GM12875 (cell line): Measurements from ENCODE around the gene JPH4.

Experiments used
- H3K4me3 ChIP-seq: one replicate; pipeline ENCODE4 v1.5.1; 2011; ENCODE audit warnings: low read depth, low read length, control low read depth
- TF ChIP-seq, protein P1 (sequence below): IDR thresholded peaks from 2 replicates; pipeline ENCODE4 v1.5.1; 2011; ENCODE audit warnings: low read depth, mild to moderate bottlenecking, control low read depth, inconsistent platforms, low read length, moderate library complexity, borderline replicate concordance; ENCODE audit not compliant: insufficient read depth

Gene JPH4

DNA sequence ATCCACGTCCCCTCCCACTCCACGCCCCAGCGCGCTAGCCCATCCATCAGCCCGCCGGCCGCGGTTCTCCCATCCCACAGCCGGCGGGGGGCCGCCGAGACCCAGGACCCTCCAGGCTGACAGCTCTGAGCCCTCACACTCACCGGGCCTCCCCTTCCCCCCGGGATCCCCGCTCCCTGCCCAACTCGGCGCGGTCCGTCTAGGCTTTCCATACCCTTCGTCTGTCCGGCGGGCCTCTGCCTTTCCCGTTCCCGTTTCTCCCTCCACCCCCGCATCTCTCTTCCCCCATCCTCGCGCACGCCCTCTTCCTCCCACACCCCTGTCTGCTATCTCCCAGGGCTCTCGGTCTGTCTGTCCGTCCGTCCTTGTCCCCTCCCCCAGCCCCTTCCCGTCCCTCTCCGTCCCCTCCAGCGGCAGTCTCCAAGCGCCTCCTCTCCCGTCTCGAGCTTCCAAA, 27.8 kb downstream of the JPH4 start:
- TF ChIP-seq, protein P1, sequence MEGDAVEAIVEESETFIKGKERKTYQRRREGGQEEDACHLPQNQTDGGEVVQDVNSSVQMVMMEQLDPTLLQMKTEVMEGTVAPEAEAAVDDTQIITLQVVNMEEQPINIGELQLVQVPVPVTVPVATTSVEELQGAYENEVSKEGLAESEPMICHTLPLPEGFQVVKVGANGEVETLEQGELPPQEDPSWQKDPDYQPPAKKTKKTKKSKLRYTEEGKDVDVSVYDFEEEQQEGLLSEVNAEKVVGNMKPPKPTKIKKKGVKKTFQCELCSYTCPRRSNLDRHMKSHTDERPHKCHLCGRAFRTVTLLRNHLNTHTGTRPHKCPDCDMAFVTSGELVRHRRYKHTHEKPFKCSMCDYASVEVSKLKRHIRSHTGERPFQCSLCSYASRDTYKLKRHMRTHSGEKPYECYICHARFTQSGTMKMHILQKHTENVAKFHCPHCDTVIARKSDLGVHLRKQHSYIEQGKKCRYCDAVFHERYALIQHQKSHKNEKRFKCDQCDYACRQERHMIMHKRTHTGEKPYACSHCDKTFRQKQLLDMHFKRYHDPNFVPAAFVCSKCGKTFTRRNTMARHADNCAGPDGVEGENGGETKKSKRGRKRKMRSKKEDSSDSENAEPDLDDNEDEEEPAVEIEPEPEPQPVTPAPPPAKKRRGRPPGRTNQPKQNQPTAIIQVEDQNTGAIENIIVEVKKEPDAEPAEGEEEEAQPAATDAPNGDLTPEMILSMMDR, result no peak
- peak overlapping the region; percentile 52 for H3K4me3 ChIP-seq

DNA sequence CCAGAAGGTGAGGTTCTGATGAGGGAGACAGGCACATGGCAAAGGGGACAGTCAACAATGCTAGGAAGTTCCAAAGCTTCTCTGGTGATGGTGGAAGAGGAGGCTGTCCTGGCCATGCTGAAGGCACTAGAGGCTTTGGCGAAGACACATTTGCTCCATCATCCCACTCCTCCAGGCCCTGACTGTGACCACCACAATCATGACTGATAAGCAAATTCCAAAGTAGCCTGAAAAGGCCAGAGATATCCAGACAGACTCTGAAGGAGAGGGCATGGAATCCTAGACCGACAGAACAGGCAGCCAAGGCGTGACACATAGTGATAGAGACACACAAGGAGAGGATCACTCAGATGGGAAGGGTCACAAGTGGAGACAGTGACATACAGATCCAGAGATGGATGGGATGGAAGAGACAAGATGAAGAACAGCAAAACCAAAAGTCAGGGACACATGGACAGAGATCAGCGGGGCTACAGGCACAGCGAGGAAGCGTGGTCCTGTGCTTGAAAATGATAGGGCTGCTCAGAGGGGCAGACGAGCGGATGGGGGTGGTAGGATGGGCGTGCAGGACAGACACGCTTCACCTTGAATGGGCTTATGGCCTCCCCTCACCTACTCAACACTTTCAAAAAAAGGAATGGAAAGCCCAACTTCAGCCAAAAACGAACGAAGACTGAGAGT, 28.3 kb downstream of the JPH4 start:
- peak overlapping the region; percentile 52 for H3K4me3 ChIP-seq
- TF ChIP-seq, protein P1, result no peak

DNA sequence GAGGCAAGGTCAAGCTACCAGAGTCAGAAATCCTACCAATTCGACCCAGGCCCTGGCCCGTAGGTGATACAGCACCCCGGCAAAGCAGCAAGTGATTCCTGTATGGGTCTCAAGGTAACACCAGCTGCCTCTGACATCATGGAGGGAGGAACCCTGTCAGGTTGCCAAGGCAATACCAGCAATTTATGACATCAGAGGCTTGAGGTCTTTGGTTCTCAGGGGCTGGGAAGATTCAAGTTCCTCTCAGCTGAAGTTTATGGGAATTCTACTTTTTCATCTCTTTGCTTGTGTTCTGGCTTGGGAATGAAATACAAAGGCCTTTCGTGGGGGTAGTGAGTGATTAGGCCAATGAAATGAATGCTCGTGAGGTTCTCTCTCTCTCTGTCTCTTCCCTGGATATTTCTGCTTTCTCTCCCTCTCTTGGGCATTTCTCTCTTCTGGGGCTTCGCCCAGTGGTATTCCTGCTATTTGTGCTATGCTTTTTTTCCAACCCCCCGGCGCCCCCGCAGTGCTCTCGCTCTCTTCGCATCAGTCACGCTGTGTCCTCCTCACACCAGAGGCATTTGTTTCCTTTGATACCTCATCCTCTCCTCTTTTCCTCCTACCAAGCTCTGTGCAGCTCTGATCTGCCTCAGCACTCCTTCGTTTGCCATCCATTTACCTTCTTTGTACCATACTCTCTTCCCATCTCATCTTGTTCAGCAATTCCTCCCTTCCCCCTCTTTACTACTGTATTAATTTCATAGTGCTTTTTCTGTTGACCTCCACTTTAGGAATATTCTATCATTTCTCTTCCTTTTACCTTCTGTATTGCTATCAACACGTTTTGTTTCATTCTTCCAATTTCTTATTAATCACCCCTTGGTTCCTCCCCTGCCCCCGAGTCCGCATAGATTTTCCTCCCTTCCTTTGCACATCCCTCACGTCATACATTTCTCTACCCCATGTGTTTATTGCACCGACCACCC, 30.0 kb downstream of the JPH4 start:
- TF ChIP-seq, protein P1, result no peak
- H3K4me3 ChIP-seq, result no peak overlapping the region

DNA sequence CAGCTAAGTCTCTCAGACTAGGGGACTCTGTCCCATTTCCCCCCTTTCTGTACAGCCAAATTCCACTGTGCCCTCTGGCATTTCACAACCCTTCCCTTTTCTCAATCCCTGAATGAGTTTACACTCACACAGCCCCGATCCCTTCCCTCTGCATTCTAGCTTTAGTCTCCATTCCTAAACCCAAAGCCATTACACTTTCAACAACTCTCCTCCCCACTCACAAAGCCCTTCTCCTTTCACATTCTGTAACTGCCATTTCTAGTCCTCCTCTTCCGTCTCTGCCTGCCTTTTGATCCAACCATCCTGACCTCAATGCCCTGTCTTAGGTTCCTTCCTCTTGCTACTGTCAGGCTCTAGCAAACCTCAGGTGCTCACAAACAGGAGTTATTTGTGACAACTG, 30.7 kb downstream of the JPH4 start:
- no peak overlapping the region for H3K4me3 ChIP-seq
- TF ChIP-seq, protein P1, result no peak

DNA sequence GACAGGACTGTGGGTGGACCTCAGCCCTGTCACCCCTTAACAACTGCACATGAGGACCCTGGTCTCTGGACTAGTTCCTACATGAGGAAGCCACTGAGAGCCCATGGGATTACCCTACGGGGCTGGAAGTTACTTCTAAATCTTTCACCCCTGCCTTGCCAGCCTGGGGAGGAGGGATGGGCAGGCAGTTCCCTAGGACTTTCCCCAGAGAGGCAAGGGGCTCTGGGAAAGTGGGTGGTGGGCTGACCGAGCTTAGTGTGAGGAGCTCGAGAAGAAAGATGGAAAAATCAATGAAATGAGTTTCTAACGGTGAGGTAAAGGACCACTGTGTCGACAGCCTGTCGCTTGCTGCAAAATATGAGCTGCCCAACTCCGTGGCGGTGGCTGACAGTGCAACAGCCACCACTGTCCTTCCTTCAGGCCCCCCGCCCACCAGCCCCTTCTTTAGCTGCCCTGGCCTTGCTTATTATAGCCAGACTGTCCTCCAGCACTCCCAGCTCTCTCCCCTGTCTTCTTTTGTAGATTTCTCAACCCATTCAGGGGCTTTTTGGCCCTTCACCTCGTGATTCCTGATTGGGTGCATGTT, 32.0 kb downstream of the JPH4 start:
- TF ChIP-seq, protein P1, result no peak
- no peak overlapping the region for H3K4me3 ChIP-seq

DNA sequence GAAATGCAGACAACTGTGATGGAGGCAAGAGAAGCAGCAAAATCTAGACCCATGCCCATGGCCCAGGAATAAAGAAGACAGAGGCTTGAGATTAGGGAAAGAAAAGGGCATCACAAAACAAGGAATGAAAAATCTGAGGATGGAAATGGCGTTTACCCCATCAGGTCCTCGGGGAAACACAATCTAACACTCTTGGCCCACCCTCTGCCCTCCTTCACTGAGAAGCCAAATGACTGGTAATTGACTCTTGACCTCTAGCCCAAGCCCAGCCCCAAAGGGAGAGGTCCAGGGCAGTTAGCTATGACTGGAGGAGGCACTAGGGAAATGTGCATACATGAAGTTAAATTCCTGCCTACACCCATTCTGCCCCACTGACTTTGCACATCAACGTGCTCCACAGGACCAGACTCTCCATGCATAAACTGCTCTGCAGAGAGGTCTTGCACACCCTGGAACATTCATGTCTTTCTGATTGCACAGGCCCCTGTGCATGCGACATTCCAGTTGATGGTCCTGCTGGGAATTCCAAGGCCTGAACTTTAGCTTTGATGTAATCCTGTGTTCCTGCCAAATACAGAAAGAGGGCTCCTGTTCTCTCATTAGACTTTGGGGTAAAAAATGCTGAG, 32.7 kb downstream of the JPH4 start:
- no peak overlapping the region for H3K4me3 ChIP-seq
- TF ChIP-seq, protein P1, result no peak
